Thyroid gland (tissue), 4 donors: ENCODE data around the gene KRTAP10-10.

Experiments used
- POLR2A ChIP-seq, 2 donors: fragments of 450-650 bp; IDR thresholded peaks; one replicate each; pipeline ENCODE4 v1.6.1; 2017; ENCODE audit warnings: antibody characterized with exemption in 2 of 2, mild to moderate bottlenecking in 2 of 2, moderate library complexity in 1 of 2
- TF ChIP-seq, protein P1 (sequence below), 6 experiments: fragments of 200-600 bp in 3 of 6; fragments of 450-650 bp in 3 of 6; sonication (generic) in 3 of 6; IDR thresholded peaks; one replicate each; pipeline ENCODE4 v1.5.1; 2016 to 2019; ENCODE audit warnings: antibody characterized with exemption in 6 of 6, mild to moderate bottlenecking in 2 of 6, inconsistent platforms in 1 of 6, moderate library complexity in 1 of 6

DNA sequence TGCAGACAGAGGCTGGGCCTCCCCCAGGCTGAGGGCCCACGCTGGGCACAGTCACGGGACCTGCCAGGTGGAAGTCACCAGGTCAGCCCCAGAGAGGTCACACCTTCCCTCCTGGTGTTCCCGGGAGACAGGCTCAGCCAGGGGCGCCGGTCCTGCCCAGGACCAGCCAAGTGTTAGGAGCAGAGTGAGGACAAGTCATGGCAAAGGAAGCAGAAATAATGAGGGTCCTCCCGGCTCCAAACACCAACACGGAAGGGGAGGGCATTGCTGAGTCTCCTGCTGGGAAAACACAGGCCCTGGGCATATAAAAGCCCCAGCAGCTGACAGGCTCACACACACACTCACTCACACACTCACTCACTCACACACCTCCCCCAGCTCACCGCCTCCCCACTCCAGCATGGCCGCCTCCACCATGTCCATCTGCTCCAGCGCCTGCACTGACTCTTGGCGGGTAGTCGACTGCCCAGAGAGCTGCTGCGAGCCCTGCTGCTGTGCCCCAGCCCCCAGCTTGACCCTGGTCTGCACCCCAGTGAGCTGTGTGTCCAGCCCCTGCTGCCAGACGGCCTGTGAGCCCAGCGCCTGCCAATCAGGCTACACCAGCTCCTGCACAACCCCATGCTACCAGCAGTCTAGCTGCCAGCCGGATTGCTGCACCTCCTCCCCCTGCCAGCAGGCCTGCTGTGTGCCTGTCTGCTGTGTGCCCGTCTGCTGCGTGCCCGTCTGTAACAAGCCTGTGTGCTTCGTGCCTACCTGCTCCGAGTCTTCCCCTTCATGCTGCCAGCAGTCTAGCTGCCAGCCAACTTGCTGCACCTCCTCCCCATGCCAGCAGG lies at the start of gene KRTAP10-10:
- TF ChIP-seq, protein P1, sequence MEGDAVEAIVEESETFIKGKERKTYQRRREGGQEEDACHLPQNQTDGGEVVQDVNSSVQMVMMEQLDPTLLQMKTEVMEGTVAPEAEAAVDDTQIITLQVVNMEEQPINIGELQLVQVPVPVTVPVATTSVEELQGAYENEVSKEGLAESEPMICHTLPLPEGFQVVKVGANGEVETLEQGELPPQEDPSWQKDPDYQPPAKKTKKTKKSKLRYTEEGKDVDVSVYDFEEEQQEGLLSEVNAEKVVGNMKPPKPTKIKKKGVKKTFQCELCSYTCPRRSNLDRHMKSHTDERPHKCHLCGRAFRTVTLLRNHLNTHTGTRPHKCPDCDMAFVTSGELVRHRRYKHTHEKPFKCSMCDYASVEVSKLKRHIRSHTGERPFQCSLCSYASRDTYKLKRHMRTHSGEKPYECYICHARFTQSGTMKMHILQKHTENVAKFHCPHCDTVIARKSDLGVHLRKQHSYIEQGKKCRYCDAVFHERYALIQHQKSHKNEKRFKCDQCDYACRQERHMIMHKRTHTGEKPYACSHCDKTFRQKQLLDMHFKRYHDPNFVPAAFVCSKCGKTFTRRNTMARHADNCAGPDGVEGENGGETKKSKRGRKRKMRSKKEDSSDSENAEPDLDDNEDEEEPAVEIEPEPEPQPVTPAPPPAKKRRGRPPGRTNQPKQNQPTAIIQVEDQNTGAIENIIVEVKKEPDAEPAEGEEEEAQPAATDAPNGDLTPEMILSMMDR (IDR thresholded peaks at IDR 0.05), result no peak
- TF ChIP-seq POLR2A (IDR thresholded peaks at IDR 0.05), result no peak
